ENCODE data around the gene CHAT.
A peak's percentile ranks its signal among the peaks of the same experiment; 100 is the strongest.

The CHAT gene

DNA sequence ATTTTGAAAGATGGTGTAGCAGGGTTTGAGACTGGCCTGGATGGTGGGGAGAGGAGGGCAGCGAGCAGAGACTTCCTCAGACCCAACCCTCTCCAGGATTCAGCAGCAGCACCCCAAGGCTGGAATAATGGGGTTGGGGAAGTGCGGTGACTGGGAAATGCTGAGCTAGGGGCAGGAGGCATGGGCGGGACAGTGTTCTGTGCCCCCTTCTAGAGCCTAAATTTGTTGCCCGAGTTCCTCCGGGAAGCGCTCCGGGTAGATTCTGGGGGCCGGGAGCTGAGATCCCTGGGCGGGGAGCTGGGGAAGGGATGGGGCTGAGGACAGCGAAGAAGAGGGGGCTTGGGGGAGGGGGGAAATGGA is at the start of gene CHAT:
TSS of gene CHAT (plus strand) at position 156 of the 360 bp plus-strand sequence. CDS start at position 309, 153 bp downstream.
- DNase-seq (ENCODE audit: low spot score), result no peak

- no peak for DNase-seq (ENCODE audit: low spot score)
These were observed 49.3 kb upstream of the CHAT start for GRCh38 chr10:49564461-49565009.

GRCh38 chr10:49567810-49568209 is 46.0 kb upstream of the CHAT start:
- no peak for DNase-seq (ENCODE audit: low spot score)

DNA sequence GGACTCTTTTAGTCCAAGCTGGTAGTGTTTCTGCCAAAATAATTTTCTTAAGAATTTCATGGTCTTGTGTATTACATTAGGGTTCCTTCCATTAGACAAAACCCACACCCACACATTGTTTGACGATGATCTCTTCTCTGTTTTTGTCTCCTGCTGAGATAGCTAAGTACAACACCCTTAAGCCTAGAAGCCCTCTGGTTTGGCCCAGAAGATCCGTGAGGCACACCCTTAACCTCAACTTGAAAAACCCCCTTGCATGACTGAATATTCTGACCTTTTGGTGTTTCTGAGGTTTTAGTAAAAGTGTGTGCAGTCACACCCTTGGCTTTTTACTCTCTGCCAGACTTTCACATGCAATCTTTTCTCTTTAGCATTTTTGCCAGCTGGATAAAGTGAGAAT is 45.6 kb upstream of the CHAT start:
- no peak for DNase-seq (ENCODE audit: low spot score)

- no peak for DNase-seq (ENCODE audit: low spot score)
These were observed 44.7 kb upstream of the CHAT start for GRCh38 chr10:49569031-49569631.

DNA sequence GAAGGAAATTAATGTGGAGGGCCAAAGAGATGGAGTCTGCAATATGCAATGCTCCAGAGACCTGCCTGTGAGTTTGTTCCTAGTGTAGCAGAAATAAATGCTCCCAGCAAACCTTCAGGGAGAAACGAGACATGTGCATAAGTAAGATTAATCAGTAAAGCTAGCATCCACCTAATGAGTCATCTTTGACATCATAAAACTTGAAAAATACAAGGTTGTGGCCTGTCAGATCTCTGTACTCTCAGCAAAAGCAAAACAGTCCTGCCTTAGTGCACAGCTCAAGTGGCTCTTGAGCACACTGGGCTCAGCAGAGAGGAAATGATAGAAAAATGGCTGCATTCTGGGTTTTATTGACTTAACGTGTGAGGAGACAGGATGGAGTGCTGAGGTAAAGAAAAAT is 42.4 kb upstream of the CHAT start:
- no peak for DNase-seq (ENCODE audit: low spot score)

- no peak for DNase-seq (ENCODE audit: low spot score)
These were observed 41.2 kb upstream of the CHAT start for GRCh38 chr10:49572594-49573114.

GRCh38 chr10:49575489-49576072 is 38.3 kb upstream of the CHAT start:
- no peak for DNase-seq (ENCODE audit: low spot score)

DNA sequence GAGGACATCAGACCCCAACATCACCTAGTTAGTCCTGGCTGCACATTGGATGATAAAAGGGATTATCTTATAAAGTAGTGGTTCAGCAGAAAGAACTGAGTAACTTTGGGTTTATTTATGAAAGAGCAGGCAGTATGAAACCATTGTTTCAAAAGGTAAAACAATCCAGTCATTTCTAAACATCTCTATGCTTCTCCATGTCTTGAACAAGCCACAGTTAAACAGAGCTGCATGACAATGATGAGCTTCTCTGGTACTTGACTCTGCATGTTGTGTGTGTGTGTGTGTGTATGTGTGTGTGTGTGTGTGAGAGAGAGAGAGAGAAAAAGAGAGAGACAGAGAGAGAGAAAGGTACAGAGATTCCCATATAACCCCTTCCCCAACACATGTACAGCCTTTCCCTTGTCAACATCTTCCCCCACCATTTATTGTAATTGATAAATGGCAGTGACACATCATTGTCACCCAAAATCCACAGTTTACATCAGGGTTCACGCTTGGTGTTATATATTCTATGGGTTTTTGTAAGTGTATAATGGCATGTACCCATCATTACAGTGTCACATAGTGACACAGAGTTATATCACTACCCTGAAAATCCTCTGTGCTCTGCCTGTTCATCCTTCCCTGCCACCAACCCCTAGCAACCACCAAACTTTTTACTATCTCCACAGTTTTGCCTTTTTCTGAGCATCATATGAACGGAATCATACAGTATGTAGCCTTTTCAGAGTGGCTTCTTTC is 36.5 kb upstream of the CHAT start:
- DNase-seq (ENCODE audit: low spot score), result no peak

DNA sequence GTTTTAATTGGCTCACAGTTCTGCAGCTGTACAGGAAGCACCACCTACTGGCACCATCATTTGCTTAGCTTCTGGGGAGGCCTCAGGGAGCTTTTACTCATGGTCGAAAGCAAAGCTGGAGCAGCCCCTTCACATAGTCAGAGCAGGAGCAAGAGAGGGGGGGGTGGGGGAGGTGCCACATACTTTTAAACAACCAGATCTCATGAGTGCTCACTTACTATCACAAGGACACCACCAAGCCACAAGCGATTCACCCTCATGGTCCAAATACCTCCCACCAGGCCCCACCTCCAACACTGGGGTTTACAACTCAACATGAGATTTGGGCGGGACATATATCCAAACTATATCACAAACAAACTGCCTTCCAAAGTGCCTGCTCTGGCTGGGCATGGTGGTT is 35.4 kb upstream of the CHAT start:
- no peak for DNase-seq (ENCODE audit: low spot score)

DNA sequence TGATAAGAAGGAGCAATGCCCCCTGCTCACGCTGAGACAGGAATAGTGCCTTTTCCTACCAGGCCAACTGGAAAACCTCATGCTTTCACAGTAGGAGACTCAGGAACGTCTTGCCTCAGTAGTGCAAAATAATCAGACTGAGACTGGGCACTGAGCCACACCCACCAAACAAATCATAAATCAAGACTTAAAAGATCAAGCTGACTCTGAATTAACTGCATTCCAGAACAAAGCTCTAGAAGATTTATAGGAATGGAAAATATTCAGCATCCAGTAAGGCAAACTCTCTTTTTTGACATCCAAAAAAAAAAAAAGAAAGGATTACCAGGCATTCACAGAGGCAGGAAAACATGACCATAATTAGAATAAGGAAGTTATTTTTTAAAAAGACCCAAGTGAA is 34.2 kb upstream of the CHAT start:
- DNase-seq (ENCODE audit: low spot score), result no peak

DNA sequence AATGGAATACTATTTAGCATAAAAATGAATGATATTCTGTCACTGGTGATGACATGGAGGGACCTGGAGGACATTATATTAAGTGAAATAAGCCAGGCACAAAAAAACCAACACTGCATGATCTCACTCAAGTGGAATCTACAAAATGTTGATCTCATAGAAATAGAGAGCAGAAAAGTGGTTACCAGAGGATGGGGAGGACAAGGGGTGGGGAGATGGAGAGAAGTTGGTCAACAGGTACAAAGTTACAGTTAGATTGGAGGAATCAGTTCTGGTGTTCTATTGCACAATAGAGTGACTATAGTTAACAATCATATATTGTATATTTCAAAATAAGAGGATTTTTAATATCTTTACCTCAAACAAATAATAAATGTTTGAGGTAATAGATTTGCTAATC is 28.4 kb upstream of the CHAT start:
- no peak for DNase-seq (ENCODE audit: low spot score)

- no peak for DNase-seq (ENCODE audit: low spot score)
These were observed 25.9 kb upstream of the CHAT start for GRCh38 chr10:49587981-49588380.

GRCh38 chr10:49592726-49593563 is 20.9 kb upstream of the CHAT start:
- peak; percentile 83 for DNase-seq (ENCODE audit: low spot score)

DNA sequence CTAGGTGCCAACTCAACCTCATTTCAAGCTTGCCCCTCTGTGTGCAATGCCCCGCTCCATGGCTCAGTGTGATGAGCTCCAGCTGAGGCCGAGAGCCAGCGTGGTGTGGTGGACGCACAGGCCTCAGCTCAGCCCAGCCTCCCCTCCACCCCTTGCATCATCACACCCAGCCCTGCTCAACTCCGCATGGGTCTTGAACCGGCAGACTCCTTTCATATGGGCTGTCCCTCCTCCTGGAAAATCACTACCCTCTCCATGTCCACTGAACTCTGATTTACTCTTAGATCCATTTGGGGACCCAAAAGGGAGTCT is 20.3 kb upstream of the CHAT start:
- no peak for DNase-seq (ENCODE audit: low spot score)

DNA sequence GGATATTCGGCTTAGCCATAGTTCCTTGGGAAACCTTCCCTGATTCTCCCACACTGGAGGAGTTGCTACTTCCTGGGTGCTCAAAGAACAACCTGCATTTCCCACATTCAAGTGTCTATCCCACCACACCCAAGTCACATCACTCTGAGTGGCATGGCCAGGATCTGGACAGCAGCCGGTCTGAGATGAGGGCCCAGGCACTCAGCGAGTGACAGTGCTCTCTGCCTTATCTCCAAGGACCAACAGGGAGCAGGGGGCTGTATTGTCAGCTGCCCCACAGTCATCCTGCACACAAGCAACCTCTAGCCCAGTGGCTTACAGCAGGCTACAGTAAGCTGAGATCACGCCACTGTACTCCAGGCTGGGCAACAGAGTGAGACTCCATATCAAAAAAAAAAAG is 19.8 kb upstream of the CHAT start:
- DNase-seq (ENCODE audit: low spot score), result no peak

- DNase-seq (ENCODE audit: low spot score), result peak; percentile 81
These were observed 19.2 kb upstream of the CHAT start for GRCh38 chr10:49594594-49594993.

DNA sequence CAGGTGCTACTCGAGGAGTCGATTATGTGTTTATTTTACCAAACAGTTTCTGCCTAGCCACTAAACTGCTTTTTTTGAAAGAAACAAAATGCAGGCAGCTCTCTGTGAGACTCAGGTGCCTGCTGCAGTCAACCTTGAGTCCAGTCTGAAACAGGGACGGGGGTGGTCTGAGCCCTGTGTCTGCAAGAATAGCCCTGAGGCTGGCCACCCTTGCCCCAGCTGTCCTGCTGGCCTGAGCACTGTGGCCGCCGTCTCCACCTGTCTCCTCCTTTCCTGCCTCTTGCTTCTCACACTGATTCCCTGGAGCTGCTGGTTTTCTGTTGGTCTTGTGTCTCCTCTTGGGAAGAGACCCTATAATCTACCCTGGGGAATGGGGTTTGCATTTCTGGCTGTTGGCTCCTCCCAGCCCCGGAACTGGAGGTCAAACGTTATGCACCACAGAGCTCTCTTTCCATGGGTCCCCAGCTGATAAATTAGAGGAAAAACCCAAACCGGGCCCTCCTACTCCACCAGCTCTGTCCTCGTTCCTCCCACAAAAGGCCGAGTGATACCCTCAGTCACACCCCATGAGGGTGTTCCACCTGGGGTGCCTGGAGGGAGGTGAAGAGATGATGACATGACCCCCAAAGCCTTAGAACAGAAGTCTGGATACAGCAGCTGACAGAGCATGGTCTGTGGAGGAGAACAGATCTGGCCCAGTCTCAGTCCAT is 18.7 kb upstream of the CHAT start:
- DNase-seq (ENCODE audit: low spot score), result no peak

- DNase-seq (ENCODE audit: low spot score), result no peak
These were observed 17.9 kb upstream of the CHAT start for GRCh38 chr10:49595713-49596492.

GRCh38 chr10:49596493-49596809 is 17.4 kb upstream of the CHAT start:
- no peak for DNase-seq (ENCODE audit: low spot score)

GRCh38 chr10:49596836-49597235 is 17.0 kb upstream of the CHAT start:
- no peak for DNase-seq (ENCODE audit: low spot score)
